Transverse colon (tissue), 3 donors: ENCODE measurements around the gene EHBP1.

Experiments
- CTCF ChIP-seq, 5 experiments: fragments of 200-600 bp in 3 of 5; fragments of 450-650 bp in 2 of 5; sonication (generic) in 3 of 5; IDR thresholded peaks; 1 replicate in 2 of 5; 2 replicates in 3 of 5; pipeline ENCODE4 v1.5.1; 2016 to 2017; ENCODE audit warnings: antibody characterized with exemption in 5 of 5, inconsistent platforms in 3 of 5, mild to moderate bottlenecking in 2 of 5, moderate library complexity in 1 of 5
- POLR2A ChIP-seq: fragments of 450-650 bp; IDR thresholded peaks from one replicate; pipeline ENCODE4 v1.6.1; 2016; ENCODE audit warnings: antibody characterized with exemption, mild to moderate bottlenecking, moderate library complexity

- TF ChIP-seq CTCF (IDR thresholded peaks at IDR 0.05) (no peak), POLR2A (no peak)
Observed at GRCh38 chr2:62792408-62792807, 86.9 kb downstream of the EHBP1 start.
